ENCODE results near the gene MYOD1. TPM values are rescaled to one million over a fixed set of nuclear protein-coding genes. Genes with fewer than 3 reads are reported as not detected.

MYOD1 gene
- not detected for total RNA-seq
- long read RNA-seq, donor 1, result 0 reads
- long read RNA-seq, donor 2, result 0 reads

DNA sequence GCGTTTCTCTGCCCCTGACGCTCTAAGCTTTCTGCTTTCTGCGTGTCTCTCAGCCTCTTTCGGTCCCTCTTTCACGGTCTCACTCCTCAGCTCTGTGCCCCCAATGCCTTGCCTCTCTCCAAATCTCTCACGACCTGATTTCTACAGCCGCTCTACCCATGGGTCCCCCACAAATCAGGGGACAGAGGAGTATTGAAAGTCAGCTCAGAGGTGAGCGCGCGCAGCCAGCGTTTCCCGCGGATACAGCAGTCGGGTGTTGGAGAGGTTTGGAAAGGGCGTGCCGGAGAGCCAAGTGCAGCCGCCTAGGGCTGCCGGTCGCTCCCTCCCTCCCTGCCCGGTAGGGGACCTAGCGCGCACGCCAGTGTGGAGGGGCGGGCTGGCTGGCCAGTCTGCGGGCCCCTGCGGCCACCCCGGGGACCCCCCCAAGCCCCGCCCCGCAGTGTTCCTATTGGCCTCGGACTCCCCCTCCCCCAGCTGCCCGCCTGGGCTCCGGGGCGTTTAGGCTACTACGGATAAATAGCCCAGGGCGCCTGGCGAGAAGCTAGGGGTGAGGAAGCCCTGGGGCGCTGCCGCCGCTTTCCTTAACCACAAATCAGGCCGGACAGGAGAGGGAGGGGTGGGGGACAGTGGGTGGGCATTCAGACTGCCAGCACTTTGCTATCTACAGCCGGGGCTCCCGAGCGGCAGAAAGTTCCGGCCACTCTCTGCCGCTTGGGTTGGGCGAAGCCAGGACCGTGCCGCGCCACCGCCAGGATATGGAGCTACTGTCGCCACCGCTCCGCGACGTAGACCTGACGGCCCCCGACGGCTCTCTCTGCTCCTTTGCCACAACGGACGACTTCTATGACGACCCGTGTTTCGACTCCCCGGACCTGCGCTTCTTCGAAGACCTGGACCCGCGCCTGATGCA is at the start of gene MYOD1:
Gene MYOD1 (plus strand): TSS at position 544 of the 910 bp plus-strand sequence. CDS start 212 bp downstream, at position 756.
- Histone ChIP-seq H3K36me3 (ENCODE audit: low read depth) (no peaks in the 10 kb centered on the region), H3K9me3 (no peaks in the 10 kb centered on the region), H3K4me1 (ENCODE audit: low read depth) (no peaks in the 10 kb centered on the region), H3K4me3 (no peak within 1 kb of the TSS)
- no peak for ATAC-seq
- intact Hi-C loops (cut with DNase I, micrococcal nuclease), result no loop called here
- TF ChIP-seq, protein P1, sequence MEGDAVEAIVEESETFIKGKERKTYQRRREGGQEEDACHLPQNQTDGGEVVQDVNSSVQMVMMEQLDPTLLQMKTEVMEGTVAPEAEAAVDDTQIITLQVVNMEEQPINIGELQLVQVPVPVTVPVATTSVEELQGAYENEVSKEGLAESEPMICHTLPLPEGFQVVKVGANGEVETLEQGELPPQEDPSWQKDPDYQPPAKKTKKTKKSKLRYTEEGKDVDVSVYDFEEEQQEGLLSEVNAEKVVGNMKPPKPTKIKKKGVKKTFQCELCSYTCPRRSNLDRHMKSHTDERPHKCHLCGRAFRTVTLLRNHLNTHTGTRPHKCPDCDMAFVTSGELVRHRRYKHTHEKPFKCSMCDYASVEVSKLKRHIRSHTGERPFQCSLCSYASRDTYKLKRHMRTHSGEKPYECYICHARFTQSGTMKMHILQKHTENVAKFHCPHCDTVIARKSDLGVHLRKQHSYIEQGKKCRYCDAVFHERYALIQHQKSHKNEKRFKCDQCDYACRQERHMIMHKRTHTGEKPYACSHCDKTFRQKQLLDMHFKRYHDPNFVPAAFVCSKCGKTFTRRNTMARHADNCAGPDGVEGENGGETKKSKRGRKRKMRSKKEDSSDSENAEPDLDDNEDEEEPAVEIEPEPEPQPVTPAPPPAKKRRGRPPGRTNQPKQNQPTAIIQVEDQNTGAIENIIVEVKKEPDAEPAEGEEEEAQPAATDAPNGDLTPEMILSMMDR (IDR thresholded peaks at IDR 0.05), result no peak
- no peak for DNase-seq

DNA sequence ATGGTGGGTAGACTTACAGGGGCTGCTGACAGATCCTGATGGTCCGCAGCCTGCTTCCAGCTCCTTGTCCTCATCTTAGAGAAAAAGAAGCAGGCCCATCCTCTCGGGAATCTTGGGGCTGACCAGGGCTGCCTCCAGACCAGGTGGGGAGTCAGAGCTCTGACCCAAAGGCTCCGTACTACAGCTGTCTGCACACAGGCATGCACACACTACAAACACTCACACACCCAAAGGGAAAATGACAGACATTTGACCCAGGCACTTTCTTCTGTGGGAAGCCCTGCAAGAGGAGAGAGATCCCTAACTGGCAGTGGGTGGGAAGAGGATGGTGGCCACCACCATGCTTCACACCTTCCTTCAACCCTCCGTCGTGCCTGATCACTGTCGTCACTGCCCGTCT is 46.9 kb upstream of the MYOD1 start:
- H3K36me3 ChIP-seq (ENCODE audit: low read depth), result no peaks in the 10 kb centered on the region
- DNase-seq, result no peak
- ATAC-seq, result no peak
- TF ChIP-seq, protein P1 (IDR thresholded peaks at IDR 0.05), result no peak
- H3K9me3 ChIP-seq, result no peaks in the 10 kb centered on the region
- H3K4me1 ChIP-seq (ENCODE audit: low read depth), result no peaks in the 10 kb centered on the region
- no peak overlapping the region for H3K4me3 ChIP-seq
- intact Hi-C loops (cut with DNase I, micrococcal nuclease), result no loop called here

DNA sequence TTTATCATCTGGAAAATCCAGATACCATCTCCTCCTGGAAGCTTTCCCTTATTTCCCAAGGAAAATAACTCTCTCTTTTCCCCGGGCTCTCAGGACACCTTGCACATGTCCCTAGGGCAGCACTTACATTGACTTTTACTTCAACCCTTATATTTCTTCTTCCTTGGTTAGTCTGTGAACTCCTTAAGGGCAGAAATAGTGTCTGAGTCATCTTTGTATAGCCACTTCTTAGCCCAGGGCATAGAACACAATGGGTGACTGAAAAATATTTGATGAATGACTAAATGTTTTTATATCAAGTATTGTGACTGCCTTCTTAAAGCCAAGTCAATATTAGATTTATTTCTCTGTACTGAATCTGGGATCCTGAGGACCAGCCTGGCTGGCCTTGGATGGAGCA is 45.4 kb upstream of the MYOD1 start:
- no peak for ATAC-seq

DNA sequence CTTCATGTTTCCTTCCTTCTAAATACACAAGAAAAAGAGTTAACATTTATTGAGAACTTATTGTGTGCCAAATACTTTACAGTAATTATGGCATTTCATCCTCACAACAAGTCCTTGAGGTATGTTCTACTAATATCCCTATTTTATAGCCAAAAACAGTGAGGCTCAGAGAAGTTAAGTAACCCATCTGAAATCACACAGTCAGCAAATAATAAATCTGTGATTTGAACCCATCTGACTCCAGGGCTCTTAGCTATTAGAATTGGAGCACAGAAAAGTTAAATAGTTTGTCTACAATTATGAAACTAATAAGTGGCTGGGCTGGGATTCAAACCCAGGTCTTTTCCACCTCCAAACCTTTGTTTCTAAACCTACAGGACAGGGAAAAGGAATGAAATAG is 36.5 kb upstream of the MYOD1 start:
- DNase-seq, result no peak
- Histone ChIP-seq H3K4me1 (ENCODE audit: low read depth) (no peaks in the 10 kb centered on the region), H3K9me3 (no peaks in the 10 kb centered on the region), H3K36me3 (ENCODE audit: low read depth) (no peaks in the 10 kb centered on the region), H3K4me3 (no peak overlapping the region)
- intact Hi-C loops (cut with DNase I, micrococcal nuclease), result no loop called here
- ATAC-seq, result no peak
- TF ChIP-seq, protein P1 (IDR thresholded peaks at IDR 0.05), result no peak

More for the DNA sequence above, 45.4 kb upstream of the MYOD1 start:
- TF ChIP-seq, protein P1 (IDR thresholded peaks at IDR 0.05), result no peak
- intact Hi-C loops (cut with DNase I, micrococcal nuclease), result no loop called here
- Histone ChIP-seq H3K36me3 (ENCODE audit: low read depth) (no peaks in the 10 kb centered on the region), H3K4me3 (no peak overlapping the region), H3K4me1 (ENCODE audit: low read depth) (no peaks in the 10 kb centered on the region), H3K9me3 (no peaks in the 10 kb centered on the region)
- no peak for DNase-seq

DNA sequence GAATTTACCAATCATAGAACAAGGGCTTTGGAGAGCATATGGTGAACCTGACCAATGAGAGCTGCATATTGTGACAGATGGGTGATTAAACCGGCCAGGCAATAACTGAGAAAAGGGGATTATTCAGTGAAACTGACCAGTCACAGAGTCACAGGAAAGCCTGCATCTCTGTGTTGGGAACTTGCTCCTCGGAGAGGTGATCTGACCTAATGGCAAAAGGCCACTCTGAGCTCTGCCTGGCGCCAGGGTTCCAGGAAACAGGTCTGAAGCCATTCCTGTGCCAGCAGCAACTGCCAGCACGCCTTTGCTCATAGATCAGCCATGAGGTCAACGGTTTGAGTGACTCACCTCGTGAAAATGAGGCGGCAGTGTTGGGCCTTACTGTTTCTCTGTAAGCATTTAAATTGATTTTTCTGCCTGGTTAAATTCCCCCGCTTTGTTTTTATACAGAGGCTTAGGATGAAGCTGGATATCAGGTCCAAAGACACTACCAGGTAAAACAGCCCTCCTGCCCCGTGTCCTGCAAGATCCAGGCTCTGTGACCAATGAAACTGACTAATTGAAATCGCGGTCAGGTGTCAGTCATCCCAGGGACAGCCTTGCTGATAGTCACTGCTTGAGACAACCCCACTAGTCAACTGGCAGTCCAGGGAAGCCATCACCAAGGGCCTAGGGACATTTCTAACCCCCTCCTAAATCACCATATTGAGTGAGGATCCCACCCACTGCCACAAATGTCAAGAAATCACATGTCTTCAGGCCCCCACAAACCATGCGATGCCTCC is 35.8 kb upstream of the MYOD1 start:
- intact Hi-C loops (cut with DNase I, micrococcal nuclease), result no loop called here
- peak; percentile 25 for ATAC-seq
- H3K4me3 ChIP-seq, result no peak overlapping the region

More for the DNA sequence above, 35.8 kb upstream of the MYOD1 start:
- TF ChIP-seq, protein P1 (IDR thresholded peaks at IDR 0.05), result no peak
- no peaks in the 10 kb centered on the region for H3K4me1 ChIP-seq (ENCODE audit: low read depth)
- no peak for DNase-seq
- no peaks in the 10 kb centered on the region for H3K9me3 ChIP-seq
- no peaks in the 10 kb centered on the region for H3K36me3 ChIP-seq (ENCODE audit: low read depth)

Measured in mucosa of descending colon (tissue), 3 donors.